ENCODE data around the gene REXO1. TPM values are rescaled to one million over a fixed set of nuclear protein-coding genes. Genes with fewer than 3 reads are reported as not detected.
A peak's percentile ranks its signal among the peaks of the same experiment; 100 is the strongest.

Gene REXO1
- total RNA-seq, 1 experiment from 2014 or later, result 56.8 TPM

- no peak overlapping the region for H2BK120ac ChIP-seq (ENCODE audit: low read depth, low read length, poor library complexity, severe bottlenecking)
- no peak overlapping the region for H3K4ac ChIP-seq (ENCODE audit: low read depth, low read length)
- H2BK5ac ChIP-seq (ENCODE audit: insufficient read length, low read length), result no peak overlapping the region
- no peak overlapping the region for H2BK12ac ChIP-seq (ENCODE audit: insufficient read length, low read depth, low read length)
- H3K9me3 ChIP-seq (ENCODE audit: control insufficient read depth, low read depth, low read length), result no peaks in the 10 kb centered on the region
- H3K18ac ChIP-seq (ENCODE audit: insufficient read length, low read depth, low read length), result no peak overlapping the region
- no peak overlapping the region for H3K56ac ChIP-seq (ENCODE audit: insufficient read length, low read depth, low read length)
- WGBS (ENCODE audit: extremely low coverage, insufficient read length, low lambda C conversion rate), result no CpG with 5 or more reads among the region's 15 CpGs
- no peak overlapping the region for H4K91ac ChIP-seq (ENCODE audit: insufficient read length, low read depth, low read length)
- H3K36me3 Mint-ChIP-seq (ENCODE audit: insufficient read depth in 1 of 3, low read depth in 3 of 3), result peaks cover 4 to 16% (median 7%) of the 10 kb centered on the region in 3 experiments; a peak in 6 of 7 replicates
- peak overlapping the region in 2 of 3 experiments; percentile 40 to 49; a peak in 2 of 7 replicates for H3K27ac Mint-ChIP-seq
- no peak overlapping the region for H3T11ph ChIP-seq (ENCODE audit: low read length)
- H3K9ac ChIP-seq (ENCODE audit: extremely low read depth, insufficient read length, low read length), result no peak overlapping the region
- H4K20me1 ChIP-seq (ENCODE audit: control insufficient read depth, insufficient read depth, insufficient read length), result peaks cover 4% of the 10 kb centered on the region
- no peak overlapping the region for H3K27ac ChIP-seq (ENCODE audit: insufficient read length, low read depth, low read length)
- no peak overlapping the region for H3K4me2 ChIP-seq (ENCODE audit: insufficient read depth, insufficient read length, low read length)
- TF ChIP-seq, protein P1, sequence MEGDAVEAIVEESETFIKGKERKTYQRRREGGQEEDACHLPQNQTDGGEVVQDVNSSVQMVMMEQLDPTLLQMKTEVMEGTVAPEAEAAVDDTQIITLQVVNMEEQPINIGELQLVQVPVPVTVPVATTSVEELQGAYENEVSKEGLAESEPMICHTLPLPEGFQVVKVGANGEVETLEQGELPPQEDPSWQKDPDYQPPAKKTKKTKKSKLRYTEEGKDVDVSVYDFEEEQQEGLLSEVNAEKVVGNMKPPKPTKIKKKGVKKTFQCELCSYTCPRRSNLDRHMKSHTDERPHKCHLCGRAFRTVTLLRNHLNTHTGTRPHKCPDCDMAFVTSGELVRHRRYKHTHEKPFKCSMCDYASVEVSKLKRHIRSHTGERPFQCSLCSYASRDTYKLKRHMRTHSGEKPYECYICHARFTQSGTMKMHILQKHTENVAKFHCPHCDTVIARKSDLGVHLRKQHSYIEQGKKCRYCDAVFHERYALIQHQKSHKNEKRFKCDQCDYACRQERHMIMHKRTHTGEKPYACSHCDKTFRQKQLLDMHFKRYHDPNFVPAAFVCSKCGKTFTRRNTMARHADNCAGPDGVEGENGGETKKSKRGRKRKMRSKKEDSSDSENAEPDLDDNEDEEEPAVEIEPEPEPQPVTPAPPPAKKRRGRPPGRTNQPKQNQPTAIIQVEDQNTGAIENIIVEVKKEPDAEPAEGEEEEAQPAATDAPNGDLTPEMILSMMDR (conservative IDR thresholded peaks at IDR 0.05), result no peak
- no peak overlapping the region for H4K8ac ChIP-seq (replicated peaks; ENCODE audit: insufficient read length, low read depth, low read length)
- no peaks in the 10 kb centered on the region for H3K4me1 ChIP-seq (ENCODE audit: insufficient read depth, low read length)
- no peak overlapping the region for H2AFZ ChIP-seq (ENCODE audit: low read length)
- H3K9me3 Mint-ChIP-seq, result no peaks in the 10 kb centered on the region
- no peaks in the 10 kb centered on the region for H3K27me3 Mint-ChIP-seq (ENCODE audit: low read depth)
- no peaks in the 10 kb centered on the region for H3K23me2 ChIP-seq (ENCODE audit: insufficient read length, low read depth, low read length, poor library complexity, severe bottlenecking)
- peaks cover 6 to 19% of the 10 kb centered on the region in 2 experiments; a peak in 3 of 4 replicates for H3K4me1 Mint-ChIP-seq
- H3K23ac ChIP-seq (ENCODE audit: insufficient read length, low read depth, low read length), result no peak overlapping the region
- H3K27me3 ChIP-seq (ENCODE audit: insufficient read depth, low read length), result no peaks in the 10 kb centered on the region
- peaks cover 2% of the 10 kb centered on the region; the same call in 1 of the 2 replicates for H3K79me2 ChIP-seq (ENCODE audit: insufficient read depth, low read length)
- no peak overlapping the region for H2BK20ac ChIP-seq (ENCODE audit: low read depth, low read length, poor library complexity, severe bottlenecking)
- no peak overlapping the region; the same call in 1 of the 2 replicates for H3K14ac ChIP-seq (ENCODE audit: insufficient read depth, low read length)
- peaks cover 3% of the 10 kb centered on the region for H3K79me1 ChIP-seq (ENCODE audit: insufficient read depth, low read depth, low read length, poor library complexity, severe bottlenecking)
- no peak overlapping the region for H3K4me3 Mint-ChIP-seq
- no peak overlapping the region for H4K5ac ChIP-seq (ENCODE audit: insufficient read length, low read depth, low read length)
- H2AK5ac ChIP-seq (ENCODE audit: insufficient read length, low read length), result no peak overlapping the region
- no peak overlapping the region for H2BK15ac ChIP-seq (ENCODE audit: low read depth, low read length)
- no peak for DNase-seq
These were observed 17.7 kb downstream of the REXO1 start for GRCh38 chr19:1830568-1830967.
